Vagina (tissue), 2 donors: Measurements from ENCODE around the gene MGST2.

Source experiments
- CTCF ChIP-seq, 3 experiments: fragments of 450-650 bp in 2 of 3; fragments of 200-600 bp in 1 of 3; sonication (generic) in 1 of 3; IDR thresholded peaks; one replicate each; pipeline ENCODE4 v1.5.1; 2017 to 2019; ENCODE audit warnings: antibody characterized with exemption in 3 of 3, mild to moderate bottlenecking in 2 of 3, moderate library complexity in 2 of 3
- POLR2A ChIP-seq, 2 donors: fragments of 450-650 bp; IDR thresholded peaks; one replicate each; pipeline ENCODE4 v1.6.1; 2017; ENCODE audit warnings: antibody characterized with exemption in 2 of 2, mild to moderate bottlenecking in 2 of 2, moderate library complexity in 2 of 2
- POLR2AphosphoS5 ChIP-seq, 2 donors: sonication (generic); formaldehyde crosslinking; IDR thresholded peaks; one replicate each; pipeline ENCODE4 v1.9.0; 2017; ENCODE audit warnings: antibody characterized with exemption in 2 of 2, mild to moderate bottlenecking in 2 of 2, low read depth in 1 of 2; ENCODE audit not compliant: insufficient read depth in 1 of 2

GRCh38 chr4:139712882-139713281 is 47.3 kb downstream of the MGST2 start:
- TF ChIP-seq CTCF (IDR thresholded peaks at IDR 0.05), result no peak
- TF ChIP-seq POLR2A (IDR thresholded peaks at IDR 0.05), result no peak
- TF ChIP-seq POLR2AphosphoS5 (IDR thresholded peaks at IDR 0.05; ENCODE audit: insufficient read depth in 1 of 2, low read depth in 1 of 2), result no peak
